WTC11 (cell line): ENCODE data around the gene UCHL5. TPM values are rescaled to one million over a fixed set of nuclear protein-coding genes. Genes with fewer than 3 reads are reported as not detected.

Experiments
- ATAC-seq: fragments of 200-7000 bp; cut with Tn5 transposase; 2 replicates; pipeline ENCODE4 v1.10.0; 2021; ENCODE audit warnings: mild to moderate bottlenecking, moderate library complexity
- CTCF ChIA-PET: fragments of 300-600 bp; sonication (Branson Sonifier 250); formaldehyde crosslinking; loops from one replicate; lab custom pipeline; 2021; ENCODE audit warnings: antibody characterized with exemption; lab: Charles Lee
- POLR2A ChIA-PET: fragments of 350-600 bp; sonication (Branson Sonifier 250); formaldehyde crosslinking; loops from one replicate; lab custom pipeline; 2021; ENCODE audit warnings: antibody characterized with exemption; lab: Charles Lee
- DNase-seq: peaks from one replicate; pipeline ENCODE4 v3.0.0; 2021; ENCODE audit warnings: low spot score
- H3K27ac Mint-ChIP-seq: 2 replicates; pipeline ENCODE4 v1.8.0; 2021; ENCODE audit warnings: mixed read lengths
- H3K27me3 Mint-ChIP-seq: 2 replicates; pipeline ENCODE4 v1.8.0; 2021; ENCODE audit warnings: low read depth, mild to moderate bottlenecking, moderate library complexity, mixed read lengths
- H3K36me3 Mint-ChIP-seq: 2 replicates; pipeline ENCODE4 v1.8.0; 2021; ENCODE audit warnings: mixed read lengths
- H3K4me1 Mint-ChIP-seq: 2 replicates; pipeline ENCODE4 v1.8.0; 2022; ENCODE audit warnings: mixed read lengths
- H3K4me3 Mint-ChIP-seq: 2 replicates; pipeline ENCODE4 v1.8.0; 2021; ENCODE audit warnings: mild to moderate bottlenecking, moderate library complexity, mixed read lengths
- H3K9me3 Mint-ChIP-seq: 2 replicates; pipeline ENCODE4 v1.8.0; 2021; ENCODE audit warnings: mixed read lengths
- ARID4B ChIP-seq: sonication (generic); formaldehyde crosslinking; IDR thresholded peaks from 2 replicates; pipeline ENCODE4 v1.8.0; 2023; ENCODE audit warnings: missing genetic modification reagents, mild to moderate bottlenecking, borderline replicate concordance
- ELF4 ChIP-seq: sonication (generic); formaldehyde crosslinking; IDR thresholded peaks from 2 replicates; pipeline ENCODE4 v1.8.1; 2022; ENCODE audit warnings: low read depth, mild to moderate bottlenecking, moderate library complexity, missing genetic modification reagents
- GRHL2 ChIP-seq: fragments of 250-450 bp; sonication (Bioruptor Pico); IDR thresholded peaks from 2 replicates; pipeline ENCODE4 v1.8.0; 2022; ENCODE audit warnings: mild to moderate bottlenecking, moderate library complexity; ENCODE audit not compliant: insufficient replicate concordance, severe bottlenecking
- IRF2 ChIP-seq: sonication (generic); formaldehyde crosslinking; IDR thresholded peaks from 2 replicates; pipeline ENCODE4 v1.8.0; 2022; ENCODE audit warnings: low read depth, missing genetic modification reagents, borderline replicate concordance
- MAX ChIP-seq: sonication (generic); formaldehyde crosslinking; IDR thresholded peaks from 2 replicates; pipeline ENCODE4 v1.8.0; 2022; ENCODE audit warnings: mild to moderate bottlenecking, missing genetic modification reagents
- NFE2L1 ChIP-seq: sonication (generic); formaldehyde crosslinking; IDR thresholded peaks from 2 replicates; pipeline ENCODE4 v1.8.1; 2023; ENCODE audit warnings: missing genetic modification reagents
- PREB ChIP-seq: sonication (generic); formaldehyde crosslinking; IDR thresholded peaks from 2 replicates; pipeline ENCODE4 v1.8.1; 2022; ENCODE audit warnings: mild to moderate bottlenecking, missing genetic modification reagents, moderate library complexity, borderline replicate concordance
- SOX15 ChIP-seq: fragments of 250-450 bp; sonication (Bioruptor Pico); IDR thresholded peaks from 2 replicates; pipeline ENCODE4 v1.9.0; 2021; ENCODE audit warnings: mild to moderate bottlenecking
- STAT6 ChIP-seq: sonication (generic); formaldehyde crosslinking; conservative IDR thresholded peaks from 2 replicates; pipeline ENCODE4 v1.8.1; 2023; ENCODE audit warnings: mild to moderate bottlenecking, low read depth, missing genetic modification reagents, moderate library complexity
- TEAD4 ChIP-seq: sonication (generic); formaldehyde crosslinking; IDR thresholded peaks from 2 replicates; pipeline ENCODE4 v1.8.0; 2022; ENCODE audit warnings: mild to moderate bottlenecking, missing genetic modification reagents
- USF1 ChIP-seq: sonication (generic); formaldehyde crosslinking; IDR thresholded peaks from 2 replicates; pipeline ENCODE4 v1.8.0; 2022; ENCODE audit warnings: mild to moderate bottlenecking, missing genetic modification reagents
- ZMAT4 ChIP-seq: fragments of 250-450 bp; sonication (Bioruptor Pico); IDR thresholded peaks from 2 replicates; pipeline ENCODE4 v1.9.0; 2021; ENCODE audit warnings: mild to moderate bottlenecking
- ZNF219 ChIP-seq: sonication (generic); formaldehyde crosslinking; IDR thresholded peaks from 2 replicates; pipeline ENCODE4 v1.8.0; 2023; ENCODE audit warnings: missing genetic modification reagents, mild to moderate bottlenecking, borderline replicate concordance
- ZNF425 ChIP-seq: fragments of 250-450 bp; sonication (Bioruptor Pico); conservative IDR thresholded peaks from 2 replicates; pipeline ENCODE4 v1.9.0; 2021; ENCODE audit warnings: mild to moderate bottlenecking
- ZSCAN18 ChIP-seq: fragments of 250-450 bp; sonication (Bioruptor Pico); IDR thresholded peaks from 2 replicates; pipeline ENCODE4 v2.1.2; 2022; ENCODE audit warnings: mild to moderate bottlenecking, moderate library complexity
- total RNA-seq: library from RNA; stranded (reverse); gene quantifications from 3 replicates; pipeline ENCODE4 v1.2.3, GENCODE V29; 2021

Gene UCHL5
- total RNA-seq, 1 experiment from 2014 or later: 41.5 TPM

GRCh38 chr1:193077991-193078390 lies 18.8 kb upstream of the UCHL5 start (continued):
- no peak for TF ChIP-seq ZSCAN18 (CRISPR knock-in tag)

- Mint-ChIP-seq H3K9me3 (no peaks in the 10 kb centered on the region), H3K27ac (no peak overlapping the region), H3K36me3 (peaks cover 4% of the 10 kb centered on the region; the same call in 1 of the 2 replicates), H3K4me3 (no peak overlapping the region), H3K4me1 (peaks cover 11% of the 10 kb centered on the region), H3K27me3 (no peaks in the 10 kb centered on the region)
- no peak for TF ChIP-seq MAX (CRISPR knock-in tag)
- TF ChIP-seq NFE2L1 (CRISPR knock-in tag): no peak
- TF ChIP-seq ZNF425 (CRISPR knock-in tag): no peak
- TF ChIP-seq TEAD4 (CRISPR knock-in tag): no peak
- no peak for TF ChIP-seq ELF4 (CRISPR knock-in tag)
- TF ChIP-seq ZMAT4 (CRISPR knock-in tag): no peak
- no peak for TF ChIP-seq GRHL2
- TF ChIP-seq STAT6 (CRISPR knock-in tag): no peak
- no peak for TF ChIP-seq PREB (CRISPR knock-in tag)
- TF ChIP-seq ARID4B (CRISPR knock-in tag): no peak
- no peak for TF ChIP-seq IRF2 (CRISPR knock-in tag)
- TF ChIP-seq ZNF219 (CRISPR knock-in tag): no peak
- TF ChIP-seq SOX15 (CRISPR knock-in tag): no peak
- no peak for TF ChIP-seq USF1 (CRISPR knock-in tag)
- ATAC-seq (peak; percentile 65), DNase-seq (peak; percentile 35)
- CTCF ChIA-PET: interaction anchor here (0.6 to 2.3 kb wide), 9 partner anchors 13 to 351 kb away, joined by 3 to 15 read pairs (median 4); partner anchors contain the start of genes CDC73 and GLRX2
- POLR2A ChIA-PET: interaction anchor here (0.7 to 2.1 kb wide), 2 partner anchors 12 to 1348 kb away, joined by 3 to 10 read pairs; partner anchors contain the start of genes RO60 and UCHL5
These were observed 11.8 kb upstream of the UCHL5 start for GRCh38 chr1:193070942-193071341.
